GM18870 (cell line): ENCODE results near the gene MYO16.
"Not testable (repeated sequence)": the region's sequence is repeated elsewhere in the genome, so short reads cannot be mapped to it uniquely, and the experiment has no call there.

Experiments
- ATAC-seq: cut with Tn5 transposase; IDR thresholded peaks from one replicate; pipeline ENCODE4 v1.9.1; 2021; ENCODE audit warnings: moderate library complexity; ENCODE audit not compliant: unreplicated experiment

MYO16 gene

GRCh38 chr13:108741930-108742329, 112.5 kb downstream of the MYO16 start:
- no peak for ATAC-seq

DNA sequence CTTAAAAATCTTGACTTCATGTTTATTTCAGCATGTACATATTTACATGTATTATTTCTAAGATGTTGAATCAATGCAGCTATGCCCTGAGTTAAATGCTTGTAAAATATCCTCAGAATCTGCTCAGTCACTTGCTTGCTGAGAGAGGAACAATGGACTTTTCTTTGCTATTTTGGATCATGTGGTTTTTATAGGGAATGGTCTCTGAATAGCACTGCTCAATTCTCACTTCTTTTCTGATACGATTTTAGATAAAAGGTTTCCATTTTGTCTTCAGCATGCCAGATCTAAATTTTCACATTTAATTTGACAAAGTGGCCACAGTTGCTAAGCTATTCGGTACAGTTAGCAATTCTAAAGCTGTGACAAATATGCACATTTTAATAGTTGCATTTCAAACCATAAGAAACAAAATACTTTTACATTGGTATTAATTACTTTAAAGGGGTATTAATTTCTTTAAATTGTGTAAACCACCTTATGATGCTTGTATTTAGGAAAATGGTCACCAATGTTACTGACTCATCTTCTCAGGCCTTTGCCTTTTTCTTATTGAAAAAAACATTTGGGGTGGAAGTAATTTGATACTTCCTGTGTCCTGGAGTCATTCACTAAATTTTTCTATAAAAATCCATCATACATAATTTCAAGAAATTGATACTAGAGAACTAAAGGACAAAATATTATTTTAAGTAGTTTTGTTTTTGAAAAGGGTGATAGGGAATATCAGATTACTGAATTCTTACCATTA, 113.5 kb downstream of the MYO16 start:
- ATAC-seq, result no peak

- no peak for ATAC-seq
Observed at GRCh38 chr13:108743522-108743921, 114.1 kb downstream of the MYO16 start.

DNA sequence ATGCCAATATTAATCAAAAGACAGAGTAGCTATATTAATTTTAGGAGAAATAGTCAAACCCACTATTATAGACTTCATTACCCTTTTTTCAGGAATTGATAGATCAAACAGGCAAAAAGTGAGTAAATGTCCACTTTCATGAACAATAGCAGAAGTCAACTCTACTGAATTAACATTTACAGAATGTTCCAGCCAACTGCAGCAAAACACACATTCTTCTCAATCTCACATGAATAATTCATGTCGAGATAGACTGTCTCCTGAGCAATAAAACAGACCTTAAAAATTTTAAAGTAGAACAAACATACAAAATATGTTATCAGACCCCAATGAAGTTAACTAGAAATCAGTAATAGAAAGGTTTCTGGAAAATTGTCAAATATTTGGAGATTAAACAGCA, 118.4 kb downstream of the MYO16 start:
- ATAC-seq, result no peak

DNA sequence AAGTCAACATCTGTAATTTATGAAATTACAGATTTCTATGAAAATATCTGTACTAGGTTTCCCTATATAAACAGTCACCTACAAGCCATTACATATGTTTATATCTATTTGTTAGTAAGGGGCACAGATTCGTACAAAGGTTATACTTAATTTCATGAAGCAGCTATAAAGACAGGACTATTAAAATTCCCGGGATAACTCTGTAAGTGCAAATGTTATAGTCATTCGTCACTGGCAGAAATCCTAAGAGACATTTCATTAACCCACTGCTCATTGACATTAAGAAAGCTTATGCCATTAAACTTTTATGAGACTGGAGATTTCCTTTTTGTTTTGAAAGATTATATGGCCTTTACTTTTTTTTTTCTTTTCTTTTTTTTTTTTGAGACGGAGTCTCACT, 122.9 kb downstream of the MYO16 start:
- ATAC-seq, result no peak

GRCh38 chr13:108755083-108755482, 125.7 kb downstream of the MYO16 start:
- ATAC-seq, result no peak

GRCh38 chr13:108760129-108760528, 130.7 kb downstream of the MYO16 start:
- ATAC-seq, result no peak

DNA sequence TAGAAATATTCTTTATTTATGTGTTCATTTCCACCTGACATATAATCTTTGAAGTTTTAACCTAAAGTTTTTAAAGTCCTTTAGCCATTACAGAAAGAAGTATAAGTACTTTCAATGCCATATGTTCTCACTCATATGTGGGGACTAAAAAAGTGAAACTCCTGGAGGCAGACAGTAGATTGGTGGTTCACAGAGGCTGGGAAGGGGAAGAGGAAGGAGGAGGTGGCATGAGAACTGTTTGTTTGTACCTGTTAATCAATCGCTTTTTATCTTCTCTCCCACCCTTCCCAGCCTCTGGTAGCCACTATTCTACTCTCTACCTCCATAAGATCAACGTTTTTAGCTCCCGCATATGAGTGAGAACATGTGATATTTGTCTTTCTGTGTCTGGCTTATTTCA, 131.1 kb downstream of the MYO16 start:
- no peak for ATAC-seq

DNA sequence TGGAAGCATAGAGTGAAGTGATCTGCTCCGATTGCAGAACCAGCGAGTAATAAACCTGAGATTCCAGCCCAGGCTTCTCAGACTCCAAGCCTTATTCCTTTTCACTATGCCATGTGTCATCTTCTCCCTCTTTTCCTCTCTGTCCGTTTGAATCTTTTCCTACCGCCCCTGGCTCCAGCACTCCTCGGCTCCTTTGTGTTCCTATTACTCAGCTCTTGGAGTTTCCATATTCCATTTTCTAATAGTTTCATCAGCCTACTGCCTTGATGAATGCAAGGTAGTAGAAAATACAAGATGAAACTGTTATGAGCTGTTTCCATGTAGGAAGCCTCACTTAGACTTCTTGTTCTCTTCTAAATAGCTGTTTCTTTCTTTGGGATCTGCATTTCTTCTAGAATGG, 138.6 kb downstream of the MYO16 start:
- no peak for ATAC-seq

DNA sequence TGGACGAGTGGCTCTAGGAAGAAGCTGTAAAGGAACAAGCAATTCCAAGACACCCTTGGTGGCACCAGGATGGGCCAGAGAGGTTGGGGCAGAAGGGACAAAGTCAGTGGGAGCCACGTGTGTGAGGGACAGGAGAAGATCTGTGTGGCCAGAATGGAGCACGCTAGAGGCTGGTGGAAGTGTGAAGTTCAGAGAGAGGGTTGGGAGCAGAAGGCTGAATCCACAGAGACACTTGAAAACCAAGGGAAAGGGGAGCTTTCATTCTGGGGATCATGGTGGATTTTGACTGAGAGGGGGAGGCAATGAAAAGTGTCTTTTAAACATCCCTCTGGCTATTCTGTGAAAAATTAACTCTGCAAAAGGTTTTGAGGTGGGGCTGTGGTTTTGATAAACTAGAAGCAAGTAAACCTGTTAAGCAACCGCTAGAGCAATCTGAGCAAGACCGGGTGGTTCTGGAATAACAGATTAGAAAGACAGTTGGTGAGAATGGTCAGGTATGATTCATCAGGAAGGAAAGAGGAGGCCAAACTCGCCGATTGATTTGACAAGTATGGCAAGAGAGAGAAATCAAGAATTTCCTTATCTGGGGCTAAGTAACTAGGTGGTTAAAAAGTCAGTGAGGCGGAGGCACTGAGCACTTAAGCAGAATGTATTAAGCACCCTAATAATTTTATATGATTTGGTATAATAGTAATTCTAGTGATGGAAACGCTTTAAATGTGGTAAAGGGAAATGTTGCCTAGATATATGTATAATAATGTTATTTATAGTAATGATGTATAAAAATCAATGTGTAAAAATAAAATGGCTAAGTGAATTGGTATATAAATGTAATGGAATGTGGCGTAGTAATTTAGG, 140.0 kb downstream of the MYO16 start:
- no peak for ATAC-seq

GRCh38 chr13:108775597-108775996, 146.2 kb downstream of the MYO16 start:
- ATAC-seq, result no peak

- ATAC-seq, result no peak
Observed at GRCh38 chr13:108776650-108777049, 147.2 kb downstream of the MYO16 start.

DNA sequence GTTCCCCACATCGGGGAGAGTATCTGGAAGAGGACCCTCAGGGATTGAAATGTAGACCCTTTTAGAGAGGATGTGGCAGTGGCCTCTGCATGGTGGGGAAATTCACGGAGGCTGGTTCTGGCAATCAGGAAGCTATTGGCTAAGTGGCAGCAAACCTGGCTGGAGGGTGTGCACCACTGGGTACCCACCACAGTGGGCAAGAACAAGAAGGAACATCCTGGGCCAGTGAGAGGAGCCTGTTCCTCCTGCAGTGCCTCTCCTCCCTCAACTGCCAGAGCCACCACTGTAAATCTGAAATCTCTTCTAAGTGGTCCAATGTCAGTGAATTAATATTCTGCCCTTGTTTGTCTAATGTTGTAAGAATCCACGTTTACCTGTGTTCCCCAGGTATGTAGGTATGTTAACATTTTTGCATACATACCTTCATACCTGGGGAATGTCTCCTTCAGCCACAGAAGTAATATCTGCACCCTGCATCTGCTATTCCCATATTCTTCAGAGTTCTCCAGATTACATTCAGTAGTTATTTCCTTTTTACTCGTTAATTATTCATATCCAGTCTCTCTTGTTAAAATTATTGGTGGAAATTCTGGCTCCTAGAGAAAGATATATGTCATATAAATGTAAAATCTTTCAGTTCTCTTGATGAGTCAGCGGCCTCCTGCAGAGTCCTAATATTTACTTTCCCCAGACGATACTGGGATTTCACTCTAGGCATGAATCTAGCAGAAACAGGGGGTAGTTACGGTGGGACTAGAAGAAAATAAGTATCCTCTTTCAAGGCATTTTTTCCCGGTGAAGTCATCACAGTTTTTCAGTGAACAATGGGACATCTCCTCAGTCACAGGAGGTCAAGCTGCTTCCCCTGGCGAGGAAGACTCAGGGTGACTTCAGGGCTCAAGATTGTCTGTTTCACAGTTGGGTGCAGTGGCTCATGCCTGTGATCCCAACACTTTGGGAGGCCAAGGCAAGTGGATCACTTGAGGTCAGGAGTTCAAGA, 148.3 kb downstream of the MYO16 start:
- no peak for ATAC-seq

DNA sequence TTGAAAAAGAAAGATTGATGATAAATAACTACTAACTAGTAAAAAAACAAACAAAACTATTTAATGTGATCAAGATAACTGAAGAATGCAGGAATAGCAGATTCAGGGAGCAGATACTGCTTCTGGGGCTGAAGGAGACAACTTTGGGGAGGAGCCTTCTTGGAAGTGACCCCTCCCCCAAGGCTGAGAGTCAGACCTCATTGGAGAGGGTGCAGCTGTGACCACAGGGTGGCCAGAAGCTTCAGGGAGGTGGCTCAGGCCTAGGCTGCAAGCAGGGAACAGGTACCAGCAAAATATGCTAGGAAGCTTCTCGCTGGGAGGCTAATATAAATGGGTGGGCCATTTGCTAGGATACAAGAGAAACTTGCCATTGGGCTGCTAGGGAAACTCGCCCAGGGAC, 149.9 kb downstream of the MYO16 start:
- no peak for ATAC-seq

- ATAC-seq, result no peak
Observed at GRCh38 chr13:108780706-108781105, 151.3 kb downstream of the MYO16 start.

GRCh38 chr13:108781312-108781711, 151.9 kb downstream of the MYO16 start:
- ATAC-seq, result no peak

GRCh38 chr13:108782480-108782879, 153.1 kb downstream of the MYO16 start:
- ATAC-seq, result not testable (repeated sequence)

DNA sequence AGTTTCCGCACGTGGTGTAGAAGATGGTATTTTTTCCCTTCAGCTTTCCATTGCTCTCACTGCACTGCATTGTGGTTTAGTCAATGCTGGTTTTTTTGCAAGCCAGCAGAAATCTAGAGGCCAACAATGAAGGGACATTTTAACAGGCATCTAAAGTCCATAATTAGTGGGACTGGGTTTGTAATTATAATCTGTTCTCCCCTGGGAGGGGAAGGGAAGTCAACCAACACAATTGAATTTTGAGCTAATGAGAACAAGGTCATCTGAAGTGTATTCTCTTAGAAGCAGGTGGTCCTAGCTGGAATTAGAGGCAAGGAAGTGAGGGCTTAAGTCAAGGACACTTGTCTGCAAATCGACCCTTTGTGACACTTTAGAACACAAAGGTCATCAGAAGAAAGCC, 156.4 kb downstream of the MYO16 start:
- no peak for ATAC-seq

DNA sequence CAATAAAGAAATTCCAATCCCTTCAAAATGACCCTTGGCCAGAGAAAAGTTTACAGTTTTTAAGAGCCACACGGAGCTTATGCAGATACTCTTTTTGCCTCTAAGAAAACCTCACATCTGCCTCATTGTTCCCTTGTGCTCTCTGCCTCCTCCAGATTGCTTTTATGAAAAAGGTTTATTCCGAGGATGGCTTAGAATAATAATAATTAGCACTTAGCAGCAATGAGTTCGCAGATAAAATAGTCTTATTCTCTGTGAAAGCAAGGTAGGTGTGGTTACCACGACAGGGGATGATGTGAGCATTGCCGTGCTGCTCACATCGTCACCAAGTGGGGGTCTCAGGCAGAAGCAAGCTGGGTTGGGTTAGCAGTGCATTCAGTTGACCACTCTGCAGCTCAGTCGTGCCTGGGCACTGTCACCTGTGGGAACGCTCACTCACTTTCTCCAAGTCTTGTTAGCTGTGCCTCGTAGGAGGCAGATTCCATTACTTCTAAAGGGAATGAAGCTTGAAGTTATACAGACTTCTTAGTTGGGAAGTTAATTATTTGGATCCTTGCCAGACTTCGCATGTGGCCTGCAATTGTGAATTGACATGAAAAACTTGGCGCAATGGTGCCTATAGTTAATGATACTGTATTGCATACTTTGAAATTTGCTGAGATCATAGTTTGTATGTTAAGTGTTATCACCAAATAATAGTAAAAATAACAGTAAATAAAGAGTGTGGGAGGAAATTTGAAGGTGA, 157.2 kb downstream of the MYO16 start:
- no peak for ATAC-seq

- ATAC-seq, result no peak
Observed at GRCh38 chr13:108787700-108788414, 158.4 kb downstream of the MYO16 start.
